ENCODE data around the gene TEX29.

The TEX29 gene

GRCh38 chr13:111292710-111293485 lies 27.5 kb upstream of the TEX29 start:
- DNase-seq = no peak

- no peak for DNase-seq
Observed at GRCh38 chr13:111295886-111296285, 24.6 kb upstream of the TEX29 start.

- no peak for DNase-seq
Observed at GRCh38 chr13:111296417-111296816, 24.0 kb upstream of the TEX29 start.

- no peak for DNase-seq
Observed at GRCh38 chr13:111298214-111298975, 22.0 kb upstream of the TEX29 start.

- DNase-seq = no peak
Observed at GRCh38 chr13:111302045-111302726, 18.3 kb upstream of the TEX29 start.

GRCh38 chr13:111303559-111303958 lies 16.9 kb upstream of the TEX29 start:
- no peak for DNase-seq

- DNase-seq = no peak
Observed at GRCh38 chr13:111304041-111304544, 16.3 kb upstream of the TEX29 start.

- no peak for DNase-seq
Observed at GRCh38 chr13:111304603-111305289, 15.7 kb upstream of the TEX29 start.

- DNase-seq = no peak
Observed at GRCh38 chr13:111312944-111313590, 7.4 kb upstream of the TEX29 start.

- DNase-seq = no peak
Observed at GRCh38 chr13:111313911-111314425, 6.5 kb upstream of the TEX29 start.

GRCh38 chr13:111314852-111315251 lies 5.6 kb upstream of the TEX29 start:
- DNase-seq = no peak

- no peak for DNase-seq
Observed at GRCh38 chr13:111315347-111315995, 5.0 kb upstream of the TEX29 start.

- no peak for DNase-seq
Observed at GRCh38 chr13:111316161-111316730, 4.2 kb upstream of the TEX29 start.

GRCh38 chr13:111317042-111317550 lies 3.3 kb upstream of the TEX29 start:
- no peak for DNase-seq

GRCh38 chr13:111317571-111318345 lies 2.7 kb upstream of the TEX29 start:
- DNase-seq = no peak

GRCh38 chr13:111318386-111318785 lies 2.1 kb upstream of the TEX29 start:
- DNase-seq = no peak

GRCh38 chr13:111319521-111319920 lies 921 bp upstream of the TEX29 start:
- no peak for DNase-seq

GRCh38 chr13:111322001-111322915 lies 1.8 kb downstream of the TEX29 start:
- no peak for DNase-seq

GRCh38 chr13:111322916-111323331 lies 2.5 kb downstream of the TEX29 start:
- DNase-seq = no peak

Measured in activated CD4-positive, CD25-positive, alpha-beta regulatory T cell (primary cell).